Measurements from ENCODE around the gene NFIA. TPM values are rescaled to one million over a fixed set of nuclear protein-coding genes. Genes with fewer than 3 reads are reported as not detected.

The NFIA gene
- total RNA-seq, 1 experiment from 2014 or later = 0.35 TPM

DNA sequence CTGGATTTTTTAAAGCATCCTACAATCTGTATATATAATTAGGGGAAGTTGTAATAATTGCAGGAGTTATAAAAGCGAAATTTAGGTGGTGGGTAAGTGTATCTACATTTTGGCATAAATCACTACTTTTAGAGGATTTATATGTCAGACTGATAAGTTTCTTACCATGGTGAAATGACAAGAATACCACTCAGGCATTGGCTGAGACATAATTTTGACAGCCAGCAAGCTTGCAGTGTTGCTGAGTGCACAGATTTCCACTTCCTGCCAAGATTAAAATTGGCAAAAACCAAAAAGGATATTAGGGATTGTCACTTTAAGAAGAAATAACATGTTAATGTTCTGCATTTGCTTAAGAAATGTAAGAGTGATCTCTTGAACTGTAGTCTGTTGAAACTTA lies 28.2 kb downstream of the NFIA start:
- no peak overlapping the region for H3K18ac ChIP-seq (ENCODE audit: insufficient read length, low read depth, low read length)
- H3K79me2 ChIP-seq (ENCODE audit: insufficient read depth, low read length) = no peaks in the 10 kb centered on the region
- no peak overlapping the region; a peak in 1 of 7 replicates for H3K27ac Mint-ChIP-seq
- H3K23ac ChIP-seq (ENCODE audit: insufficient read length, low read depth, low read length) = no peak overlapping the region
- H2BK20ac ChIP-seq (ENCODE audit: low read depth, low read length, poor library complexity, severe bottlenecking) = no peak overlapping the region
- H4K91ac ChIP-seq (ENCODE audit: insufficient read length, low read depth, low read length) = no peak overlapping the region
- H3K27me3 Mint-ChIP-seq (ENCODE audit: low read depth) = no peaks in the 10 kb centered on the region
- peaks cover 13 to 23% of the 10 kb centered on the region in 2 experiments for H3K4me1 Mint-ChIP-seq
- H2BK120ac ChIP-seq (ENCODE audit: low read depth, low read length, poor library complexity, severe bottlenecking) = no peak overlapping the region
- H2BK15ac ChIP-seq (ENCODE audit: low read depth, low read length) = no peak overlapping the region
- H3K23me2 ChIP-seq (ENCODE audit: insufficient read length, low read depth, low read length, poor library complexity, severe bottlenecking) = no peaks in the 10 kb centered on the region
- H2AFZ ChIP-seq (ENCODE audit: low read length) = no peak overlapping the region
- no peak overlapping the region for H3T11ph ChIP-seq (ENCODE audit: low read length)
- H3K4me2 ChIP-seq (ENCODE audit: insufficient read depth, insufficient read length, low read length) = no peak overlapping the region
- no peak overlapping the region for H3K4ac ChIP-seq (ENCODE audit: low read depth, low read length)
- H3K4me3 Mint-ChIP-seq = no peak overlapping the region
- no peak overlapping the region for H3K56ac ChIP-seq (ENCODE audit: insufficient read length, low read depth, low read length)
- no peak overlapping the region for H2BK5ac ChIP-seq (ENCODE audit: insufficient read length, low read length)
- H3K4me1 ChIP-seq (ENCODE audit: insufficient read depth, low read length) = peaks cover 4% of the 10 kb centered on the region; the same call in 1 of the 2 replicates
- no CpG with 5 or more reads among the region's 1 CpG for WGBS (ENCODE audit: extremely low coverage, insufficient read length, low lambda C conversion rate)
- no peak for DNase-seq
- TF ChIP-seq, protein P1, sequence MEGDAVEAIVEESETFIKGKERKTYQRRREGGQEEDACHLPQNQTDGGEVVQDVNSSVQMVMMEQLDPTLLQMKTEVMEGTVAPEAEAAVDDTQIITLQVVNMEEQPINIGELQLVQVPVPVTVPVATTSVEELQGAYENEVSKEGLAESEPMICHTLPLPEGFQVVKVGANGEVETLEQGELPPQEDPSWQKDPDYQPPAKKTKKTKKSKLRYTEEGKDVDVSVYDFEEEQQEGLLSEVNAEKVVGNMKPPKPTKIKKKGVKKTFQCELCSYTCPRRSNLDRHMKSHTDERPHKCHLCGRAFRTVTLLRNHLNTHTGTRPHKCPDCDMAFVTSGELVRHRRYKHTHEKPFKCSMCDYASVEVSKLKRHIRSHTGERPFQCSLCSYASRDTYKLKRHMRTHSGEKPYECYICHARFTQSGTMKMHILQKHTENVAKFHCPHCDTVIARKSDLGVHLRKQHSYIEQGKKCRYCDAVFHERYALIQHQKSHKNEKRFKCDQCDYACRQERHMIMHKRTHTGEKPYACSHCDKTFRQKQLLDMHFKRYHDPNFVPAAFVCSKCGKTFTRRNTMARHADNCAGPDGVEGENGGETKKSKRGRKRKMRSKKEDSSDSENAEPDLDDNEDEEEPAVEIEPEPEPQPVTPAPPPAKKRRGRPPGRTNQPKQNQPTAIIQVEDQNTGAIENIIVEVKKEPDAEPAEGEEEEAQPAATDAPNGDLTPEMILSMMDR (conservative IDR thresholded peaks at IDR 0.05) = no peak
- H2BK12ac ChIP-seq (ENCODE audit: insufficient read length, low read depth, low read length) = no peak overlapping the region
- no peaks in the 10 kb centered on the region for H4K20me1 ChIP-seq (ENCODE audit: control insufficient read depth, insufficient read depth, insufficient read length)
- H3K14ac ChIP-seq (ENCODE audit: insufficient read depth, low read length) = no peak overlapping the region
- no peak overlapping the region for H3K27ac ChIP-seq (ENCODE audit: insufficient read length, low read depth, low read length)
- H3K9me3 Mint-ChIP-seq = peaks cover 7 to 10% of the 10 kb centered on the region in 2 experiments; a peak in 4 of 5 replicates
- H3K27me3 ChIP-seq (ENCODE audit: insufficient read depth, low read length) = no peaks in the 10 kb centered on the region
- no peak overlapping the region for H3K9ac ChIP-seq (ENCODE audit: extremely low read depth, insufficient read length, low read length)
- H3K9me3 ChIP-seq (ENCODE audit: control insufficient read depth, low read depth, low read length) = no peaks in the 10 kb centered on the region
- peaks cover 0 to 6% (median 3%) of the 10 kb centered on the region in 3 experiments; a peak in 3 of 7 replicates for H3K36me3 Mint-ChIP-seq (ENCODE audit: insufficient read depth in 1 of 3, low read depth in 3 of 3)
- H4K5ac ChIP-seq (ENCODE audit: insufficient read length, low read depth, low read length) = no peak overlapping the region
- no peak overlapping the region for H4K8ac ChIP-seq (replicated peaks; ENCODE audit: insufficient read length, low read depth, low read length)
- no peaks in the 10 kb centered on the region for H3K79me1 ChIP-seq (ENCODE audit: insufficient read depth, low read depth, low read length, poor library complexity, severe bottlenecking)
- no peak overlapping the region for H2AK5ac ChIP-seq (ENCODE audit: insufficient read length, low read length)

Data from H9 (cell line).